Esophagus (tissue), 2 donors: ENCODE data around the gene DYRK4. TPM values are rescaled to one million over a fixed set of nuclear protein-coding genes. Genes with fewer than 3 reads are reported as not detected.

Experiments
- H3K27ac ChIP-seq, 2 donors: one replicate each; pipeline ENCODE4 v1.5.1; 2013; ENCODE audit warnings: low read depth in 2 of 2, mild to moderate bottlenecking in 2 of 2, inconsistent platforms in 1 of 2, low read length in 1 of 2, moderate library complexity in 1 of 2
- H3K27me3 ChIP-seq, 2 donors: one replicate each; pipeline ENCODE4 v1.6.1; 2013; ENCODE audit warnings: low read length in 2 of 2, control low read depth in 1 of 2, mild to moderate bottlenecking in 1 of 2; ENCODE audit not compliant: insufficient read depth in 2 of 2, control insufficient read depth in 1 of 2
- H3K36me3 ChIP-seq, 2 donors: one replicate each; pipeline ENCODE4 v1.6.1; 2013; ENCODE audit warnings: low read length in 1 of 2; ENCODE audit not compliant: control insufficient read depth in 2 of 2, insufficient read depth in 2 of 2
- H3K4me1 ChIP-seq, 2 donors: one replicate each; pipeline ENCODE4 v1.6.1; 2013; ENCODE audit warnings: low read length in 1 of 2; ENCODE audit not compliant: control insufficient read depth in 2 of 2, insufficient read depth in 2 of 2
- H3K4me3 ChIP-seq, 2 donors: one replicate each; pipeline ENCODE4 v1.5.1; 2013; ENCODE audit warnings: low read length in 2 of 2, mild to moderate bottlenecking in 2 of 2, low read depth in 1 of 2, moderate library complexity in 1 of 2
- H3K9me3 ChIP-seq, 2 donors: one replicate each; pipeline ENCODE4 v1.6.1; 2013; ENCODE audit warnings: mild to moderate bottlenecking in 2 of 2, low read depth in 1 of 2, low read length in 1 of 2, moderate library complexity in 1 of 2; ENCODE audit not compliant: control insufficient read depth in 2 of 2, insufficient read depth in 1 of 2
- WGBS, 2 donors: extraction: QIAGEN DNeasy Blood & Tissue Kit; methylation state at CpG; one replicate each; pipeline ENCODE4 v1.1.7; 2013; 5-methylcytosine and 5-hydroxymethylcytosine counted together
- polyA plus RNA-seq, 2 donors: library from polyadenylated mRNA; stranded (reverse); fragments of 200-250 nt; gene quantifications; one replicate each; pipeline ENCODE4 v1.2.3, GENCODE V29; 2013
- donor health status: healthy with polysubstance abuse.
- donor health status: Bipolar disorder and iron deficiency.

Gene DYRK4
- polyA plus RNA-seq, 2 donors: 27.1 to 34.7 TPM

DNA sequence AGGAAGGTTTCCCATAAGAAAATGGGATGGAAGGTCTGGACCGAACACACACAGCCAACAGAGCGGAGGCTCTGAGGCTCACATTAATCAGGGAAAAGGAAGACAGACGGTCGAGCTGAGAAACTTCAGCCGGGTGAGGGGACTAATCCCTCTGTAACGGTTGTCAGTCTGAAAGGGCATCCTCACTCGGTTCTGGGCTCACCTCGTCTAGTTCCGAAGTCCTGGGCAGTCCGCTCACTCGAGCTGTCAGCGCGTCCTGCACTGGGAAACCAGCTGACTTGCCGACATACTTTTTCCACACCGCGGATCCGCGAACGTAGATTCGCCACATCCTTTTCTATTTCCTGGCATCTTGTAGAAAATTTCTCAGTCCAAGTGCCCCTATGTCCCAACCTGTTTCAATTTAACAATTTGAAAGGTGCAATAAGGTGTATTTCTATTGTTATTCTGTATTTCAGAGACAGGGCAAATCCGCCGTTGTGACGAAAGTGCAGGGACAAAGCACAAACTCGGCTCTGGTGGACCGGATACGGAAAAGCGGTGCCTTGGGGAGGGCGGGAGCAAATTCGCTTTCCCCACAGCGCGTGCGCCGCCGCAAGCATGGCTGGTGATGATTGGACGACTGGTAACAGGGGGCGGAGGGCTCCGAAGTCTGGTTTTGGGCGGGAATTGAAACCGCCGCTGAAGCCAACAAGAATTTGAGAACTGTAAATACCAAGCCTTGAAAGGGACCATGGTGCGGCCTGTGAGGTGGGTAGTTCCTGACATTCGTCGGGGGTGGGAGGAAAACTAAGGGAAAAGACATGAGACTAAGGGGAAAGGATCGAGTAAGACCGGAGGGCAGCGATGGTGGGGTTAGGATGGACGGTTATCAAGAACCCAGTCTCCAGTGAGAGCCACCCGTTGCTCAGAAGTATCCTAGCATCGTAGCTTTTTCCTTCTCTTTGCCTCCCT, 23.5 kb upstream of the DYRK4 start, which contains the start of gene RAD51AP1:
TSS of gene RAD51AP1 (plus strand) at position 684 of the 954 bp plus-strand sequence. CDS start at position 734, 50 bp downstream.
- H3K36me3 ChIP-seq: no peaks in the 10 kb centered on the region
- H3K9me3 ChIP-seq: no peaks in the 10 kb centered on the region
- H3K27ac ChIP-seq: peak within 1 kb of the TSS; percentile 83 to 94
- H3K4me3 ChIP-seq: peak within 1 kb of the TSS; percentile 67 to 99
- no peaks in the 10 kb centered on the region for H3K4me1 ChIP-seq
- H3K27me3 ChIP-seq: no peaks in the 10 kb centered on the region
- 0% methylated on average over 49 of the region's 49 CpGs for WGBS, 2 donors

DNA sequence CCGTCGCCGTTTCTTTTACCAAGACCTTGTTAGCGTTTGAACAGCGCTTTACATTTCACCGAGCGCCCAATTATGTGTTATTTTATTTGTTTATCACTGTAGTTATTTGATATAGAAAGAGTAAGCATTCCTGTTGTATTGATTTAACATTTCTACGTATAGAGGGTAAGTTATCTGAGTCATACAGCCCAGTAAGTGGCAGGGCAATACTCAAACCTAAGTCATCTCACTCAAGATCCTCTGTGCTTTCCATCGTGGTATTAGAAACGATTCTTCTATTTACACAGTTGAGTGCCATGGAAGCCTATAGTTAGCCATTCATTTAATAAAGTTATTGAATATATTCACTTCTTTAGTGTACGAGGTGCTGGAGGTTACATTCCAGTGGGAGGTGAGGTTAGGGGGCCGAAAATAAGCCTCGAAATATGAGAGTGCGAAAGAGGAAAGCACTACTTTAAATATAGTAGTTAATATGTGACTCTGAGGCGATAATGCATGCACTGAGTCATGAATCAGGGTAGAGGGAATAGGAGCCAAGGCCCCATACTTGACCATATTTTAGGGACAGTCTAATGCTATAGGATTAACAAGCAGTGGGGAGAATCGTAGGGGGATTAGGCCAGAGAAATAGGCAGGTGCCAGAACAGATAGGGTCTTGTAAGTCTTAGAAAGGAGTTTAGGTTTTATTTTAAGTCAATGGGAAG, 22.7 kb upstream of the DYRK4 start:
- Histone ChIP-seq H3K27ac (no peak overlapping the region), H3K4me1 (no peaks in the 10 kb centered on the region), H3K4me3 (peak overlapping the region; percentile 67 to 99), H3K9me3 (no peaks in the 10 kb centered on the region), H3K36me3 (no peaks in the 10 kb centered on the region), H3K27me3 (no peaks in the 10 kb centered on the region)
- WGBS, 2 donors: 7 to 11% methylated on average over 16 of the region's 16 CpGs

DNA sequence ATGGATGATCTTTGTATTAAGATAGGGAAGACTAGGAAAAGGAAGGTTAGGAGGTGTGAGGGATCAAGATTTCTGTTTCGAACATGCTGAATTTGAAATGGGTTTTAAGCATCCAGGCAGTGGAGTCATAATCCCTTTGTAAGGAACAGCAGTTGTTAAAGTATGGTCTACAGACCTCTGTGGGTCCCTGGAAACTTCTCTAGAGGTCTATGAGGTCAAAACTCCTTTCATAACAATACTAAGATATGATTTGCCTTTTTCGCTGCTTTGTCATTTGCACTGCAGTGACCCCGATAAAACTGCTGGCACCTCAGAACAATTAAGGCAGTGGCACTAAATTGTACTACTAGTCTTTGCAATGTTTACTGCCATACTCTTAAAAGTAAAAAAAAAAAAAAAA, 21.8 kb upstream of the DYRK4 start:
- 75 to 87% methylated on average over 3 of the region's 3 CpGs for WGBS, 2 donors
- Histone ChIP-seq H3K27me3 (no peaks in the 10 kb centered on the region), H3K4me3 (no peak overlapping the region), H3K4me1 (no peaks in the 10 kb centered on the region), H3K9me3 (no peaks in the 10 kb centered on the region), H3K27ac (no peak overlapping the region), H3K36me3 (no peaks in the 10 kb centered on the region)

DNA sequence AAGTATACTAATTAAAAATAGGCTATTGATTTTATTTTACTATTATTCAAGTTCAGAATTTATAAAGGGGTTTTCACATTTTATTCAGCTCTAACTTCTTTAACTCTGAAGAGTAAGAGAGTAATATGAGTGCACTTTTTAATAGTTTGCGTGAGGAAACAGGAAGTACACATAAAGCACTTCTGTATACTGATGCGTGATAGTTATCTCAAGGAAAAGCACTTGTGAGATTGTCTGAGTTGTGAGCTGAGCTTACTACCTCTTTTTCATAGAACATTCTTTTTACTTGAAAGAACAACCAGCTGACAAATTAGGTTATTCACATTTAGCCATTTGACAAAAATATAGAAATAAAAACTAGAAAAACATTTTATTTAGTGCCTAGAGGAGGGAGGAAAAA, 21.4 kb upstream of the DYRK4 start:
- Histone ChIP-seq H3K36me3 (no peaks in the 10 kb centered on the region), H3K27ac (no peak overlapping the region), H3K4me3 (no peak overlapping the region), H3K27me3 (no peaks in the 10 kb centered on the region), H3K9me3 (no peaks in the 10 kb centered on the region), H3K4me1 (no peaks in the 10 kb centered on the region)
- 67 to 72% methylated on average over 2 of the region's 2 CpGs for WGBS, 2 donors

DNA sequence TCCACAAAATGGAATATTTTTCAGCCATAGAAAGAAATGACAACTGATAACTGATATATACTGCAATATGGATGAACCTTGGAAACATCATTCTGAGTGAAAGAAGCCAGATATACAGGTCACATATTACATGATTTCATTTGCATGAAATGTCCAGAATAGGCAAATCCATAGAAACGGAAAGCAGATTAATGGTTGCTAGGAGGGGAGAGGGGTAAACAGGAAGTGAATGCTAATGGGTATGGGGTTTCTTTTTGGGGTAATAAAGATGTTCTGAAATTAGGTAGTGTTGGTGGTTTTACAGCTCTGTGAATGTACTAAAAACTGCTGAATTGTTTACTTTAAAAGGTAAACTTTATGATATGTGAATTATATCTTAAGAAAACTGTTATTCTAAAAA, 16.8 kb upstream of the DYRK4 start:
- Histone ChIP-seq H3K36me3 (no peaks in the 10 kb centered on the region), H3K27me3 (no peaks in the 10 kb centered on the region)

DNA sequence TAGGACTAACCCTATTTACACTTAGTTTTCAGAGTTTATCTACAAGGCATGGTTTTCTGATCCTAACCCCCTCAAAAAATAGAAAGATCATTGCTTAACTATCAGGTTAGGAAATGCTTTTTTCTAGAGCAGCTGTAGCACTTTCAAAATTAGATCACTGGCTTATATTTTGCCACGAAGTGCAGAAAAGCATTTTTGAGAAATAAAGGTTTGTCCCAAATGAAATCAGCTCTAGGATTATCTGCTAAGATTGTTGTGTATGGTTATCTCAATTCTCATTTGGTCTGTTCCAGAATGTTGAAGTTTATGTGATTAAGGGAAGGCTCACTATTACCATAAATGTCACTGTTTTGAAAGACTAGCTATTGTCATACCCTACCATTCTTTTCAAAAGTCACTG, 9.8 kb upstream of the DYRK4 start:
- no peaks in the 10 kb centered on the region for H3K27me3 ChIP-seq
- H3K9me3 ChIP-seq: no peaks in the 10 kb centered on the region
- H3K4me3 ChIP-seq: no peak overlapping the region
- H3K36me3 ChIP-seq: no peaks in the 10 kb centered on the region
- 92 to 96% methylated on average over 1 of the region's 1 CpG for WGBS, 2 donors
- H3K4me1 ChIP-seq: no peaks in the 10 kb centered on the region
- no peak overlapping the region for H3K27ac ChIP-seq

More for the DNA sequence above, 16.8 kb upstream of the DYRK4 start:
- WGBS, 2 donors: 78 to 91% methylated on average over 1 of the region's 1 CpG
- Histone ChIP-seq H3K27ac (no peak overlapping the region), H3K4me1 (no peaks in the 10 kb centered on the region), H3K4me3 (no peak overlapping the region), H3K9me3 (no peaks in the 10 kb centered on the region)

DNA sequence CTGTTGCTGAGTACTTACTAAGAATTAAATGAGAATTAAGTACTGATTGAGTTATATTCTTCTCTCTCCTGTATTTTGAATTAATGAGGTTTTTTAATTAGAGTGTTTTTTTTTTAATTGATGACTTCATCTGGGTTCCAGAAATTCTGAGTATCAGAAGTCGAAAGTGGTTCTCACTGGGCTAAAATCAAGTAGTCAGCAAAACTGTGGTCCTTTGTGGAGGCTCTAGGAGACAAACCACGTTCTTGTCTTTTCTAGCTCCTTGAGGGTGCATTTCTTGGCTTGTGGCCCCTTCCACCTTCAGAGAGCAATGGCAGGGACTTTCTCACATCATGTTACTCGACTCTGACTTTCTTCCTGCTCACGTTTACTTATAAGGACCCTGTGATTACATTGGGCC, 8.1 kb upstream of the DYRK4 start:
- H3K4me1 ChIP-seq: no peaks in the 10 kb centered on the region

DNA sequence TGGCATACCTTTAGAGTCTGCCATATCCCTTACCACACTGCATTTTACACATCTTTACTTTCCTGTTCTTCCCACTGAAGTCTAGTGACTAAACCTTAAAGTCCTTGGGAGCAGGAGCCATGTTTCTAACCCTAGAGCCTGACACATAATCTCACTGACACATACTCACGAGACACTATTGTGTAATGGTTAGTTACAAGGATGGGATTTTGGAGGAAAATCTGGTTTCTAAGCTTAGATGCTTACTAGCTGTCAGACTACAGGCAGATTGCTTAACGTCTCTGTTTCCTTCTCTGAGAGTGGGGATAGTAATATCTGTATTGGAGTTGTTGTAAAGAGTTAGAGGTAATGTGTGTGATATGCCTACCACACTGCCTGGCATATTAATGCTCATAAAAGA, 6.2 kb upstream of the DYRK4 start:
- Histone ChIP-seq H3K4me3 (no peak overlapping the region), H3K27me3 (no peaks in the 10 kb centered on the region), H3K27ac (no peak overlapping the region), H3K4me1 (no peaks in the 10 kb centered on the region), H3K9me3 (no peaks in the 10 kb centered on the region), H3K36me3 (no peaks in the 10 kb centered on the region)
- WGBS, 2 donors: 86 to 88% methylated on average over 2 of the region's 2 CpGs

More for the DNA sequence above, 8.1 kb upstream of the DYRK4 start:
- H3K36me3 ChIP-seq: no peaks in the 10 kb centered on the region
- no peaks in the 10 kb centered on the region for H3K27me3 ChIP-seq
- no peak overlapping the region for H3K27ac ChIP-seq
- 91 to 94% methylated on average over 4 of the region's 4 CpGs for WGBS, 2 donors
- H3K9me3 ChIP-seq: no peaks in the 10 kb centered on the region
- H3K4me3 ChIP-seq: no peak overlapping the region

DNA sequence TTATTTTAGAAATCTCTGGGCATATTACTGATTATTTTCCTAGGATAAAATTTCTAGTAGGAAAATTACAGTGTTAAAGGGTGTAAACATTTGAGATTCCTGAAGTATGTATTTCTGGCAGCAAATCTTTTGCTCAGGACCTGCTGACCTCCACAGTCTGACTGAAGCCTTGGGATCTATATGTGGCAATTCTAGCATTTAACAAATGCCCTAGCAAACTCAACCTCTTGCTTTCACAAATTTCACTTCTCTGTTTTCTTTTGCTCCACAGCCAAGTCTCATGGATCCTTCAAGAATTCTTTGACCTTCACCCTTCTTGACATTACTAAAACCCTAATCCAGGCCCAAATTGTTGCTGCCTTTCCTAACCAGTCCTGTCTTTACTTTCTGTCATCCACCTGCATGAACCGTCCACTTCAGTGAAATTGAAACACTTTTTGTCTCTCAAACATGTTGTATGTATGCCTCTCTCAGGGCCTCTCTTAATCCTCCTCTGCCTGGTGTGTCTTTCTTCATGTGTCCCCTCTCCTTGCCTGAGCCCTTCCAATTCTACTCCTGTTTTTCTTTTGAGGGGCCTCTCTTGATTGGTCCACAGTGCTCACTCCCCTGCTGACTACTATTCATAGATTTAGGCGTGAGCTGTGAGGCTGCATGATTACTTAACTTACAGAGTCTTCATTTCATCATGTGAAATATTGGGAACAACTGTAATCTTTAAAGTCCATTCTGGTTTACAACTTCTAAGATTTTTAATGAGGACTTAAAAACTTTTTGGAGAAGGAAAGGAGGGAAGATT, 5.1 kb upstream of the DYRK4 start:
- Histone ChIP-seq H3K27me3 (no peaks in the 10 kb centered on the region), H3K27ac (no peak overlapping the region), H3K4me3 (no peak overlapping the region), H3K9me3 (no peaks in the 10 kb centered on the region), H3K36me3 (no peaks in the 10 kb centered on the region), H3K4me1 (no peaks in the 10 kb centered on the region)
- 91 to 94% methylated on average over 2 of the region's 2 CpGs for WGBS, 2 donors
